Endometrial microvascular endothelial cells (primary cell): ENCODE results near the gene ANK2. TPM values are rescaled to one million over a fixed set of nuclear protein-coding genes. Genes with fewer than 3 reads are reported as not detected.

ENCODE experiments used
- in situ Hi-C: cut with HindIII; loops from 2 replicates; pipeline ENCODE4 v1.10.0; 2017; ENCODE audit warnings: low sequenced_read_pairs, low pct_unique_long_range_greater_than_20kb; ENCODE audit errors: inconsistent ontology term
- total RNA-seq: library from RNA; depleted of rRNA; stranded (reverse); fragments of >200 nt; gene quantifications from one replicate; pipeline ENCODE4 v1.2.3, GENCODE V29; 2015; ENCODE audit errors: inconsistent ontology term

ANK2 gene
- total RNA-seq, 1 donor from 2014 or later, result 0.09 TPM

DNA sequence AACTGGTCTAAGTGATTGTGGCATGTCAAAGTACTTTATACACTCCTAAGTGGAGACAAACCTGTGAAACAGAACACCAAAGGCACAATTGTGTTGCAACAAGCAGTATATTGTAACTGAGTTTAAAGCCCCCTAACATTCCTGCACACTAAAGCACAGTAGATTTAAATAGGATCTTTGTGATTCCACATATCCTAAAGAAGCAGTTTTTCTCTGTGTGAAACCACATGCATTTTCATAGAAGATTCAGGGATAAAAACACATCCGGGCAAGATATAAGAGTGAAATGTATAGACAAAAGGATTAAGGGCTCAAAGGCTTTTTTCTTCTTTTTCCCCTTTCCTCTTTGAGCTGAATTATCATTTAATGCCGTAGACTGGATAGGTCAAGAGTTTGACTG is 82.2 kb downstream of the ANK2 start:
- in situ Hi-C loops, result no loop called here

DNA sequence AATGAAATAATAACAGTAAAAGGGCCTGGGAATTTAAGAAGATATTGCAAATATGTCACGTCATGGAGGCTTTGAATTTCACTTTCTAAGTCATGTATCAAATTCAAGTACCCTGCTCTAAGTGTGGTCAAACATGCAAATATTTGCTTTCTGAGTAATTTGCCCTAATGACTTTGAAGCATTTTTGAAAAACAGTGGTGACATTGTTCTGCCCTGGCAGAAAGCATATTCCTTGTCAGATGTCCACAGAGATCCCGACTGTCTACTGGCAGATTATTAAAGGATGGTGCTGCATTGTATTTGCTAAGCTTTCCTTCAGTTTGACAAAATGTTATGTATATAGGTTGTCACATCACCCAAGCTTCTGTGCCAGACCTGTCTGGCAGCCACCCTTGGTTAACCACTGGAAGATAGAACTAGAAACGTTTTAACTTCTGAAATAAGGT is 92.5 kb downstream of the ANK2 start:
- in situ Hi-C loops, result no loop called here

DNA sequence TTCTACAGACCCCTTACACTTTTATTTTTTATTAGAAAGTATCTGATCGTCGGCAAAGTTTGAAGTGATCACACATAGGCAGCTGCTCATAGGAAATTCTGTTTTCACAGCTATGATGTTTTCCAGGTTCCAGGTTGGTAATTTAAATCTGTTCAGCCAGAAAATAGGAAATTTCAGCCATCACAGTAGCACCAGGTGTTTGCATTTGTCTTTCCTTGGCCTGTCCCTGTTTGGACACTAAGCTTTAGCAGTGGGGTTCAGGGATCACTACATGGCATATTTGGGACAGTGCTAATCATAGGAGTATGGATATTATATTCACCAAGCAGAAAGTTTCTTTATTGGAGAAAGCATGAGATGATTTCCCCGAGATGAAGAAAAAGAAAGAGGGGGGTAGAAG is 92.9 kb downstream of the ANK2 start:
- in situ Hi-C loops, result no loop called here

GRCh38 chr4:113144091-113144490 is 94.6 kb downstream of the ANK2 start:
- in situ Hi-C loops, result no loop called here

- in situ Hi-C loops, result no loop called here
These were observed 95.7 kb downstream of the ANK2 start for GRCh38 chr4:113145147-113145518.

DNA sequence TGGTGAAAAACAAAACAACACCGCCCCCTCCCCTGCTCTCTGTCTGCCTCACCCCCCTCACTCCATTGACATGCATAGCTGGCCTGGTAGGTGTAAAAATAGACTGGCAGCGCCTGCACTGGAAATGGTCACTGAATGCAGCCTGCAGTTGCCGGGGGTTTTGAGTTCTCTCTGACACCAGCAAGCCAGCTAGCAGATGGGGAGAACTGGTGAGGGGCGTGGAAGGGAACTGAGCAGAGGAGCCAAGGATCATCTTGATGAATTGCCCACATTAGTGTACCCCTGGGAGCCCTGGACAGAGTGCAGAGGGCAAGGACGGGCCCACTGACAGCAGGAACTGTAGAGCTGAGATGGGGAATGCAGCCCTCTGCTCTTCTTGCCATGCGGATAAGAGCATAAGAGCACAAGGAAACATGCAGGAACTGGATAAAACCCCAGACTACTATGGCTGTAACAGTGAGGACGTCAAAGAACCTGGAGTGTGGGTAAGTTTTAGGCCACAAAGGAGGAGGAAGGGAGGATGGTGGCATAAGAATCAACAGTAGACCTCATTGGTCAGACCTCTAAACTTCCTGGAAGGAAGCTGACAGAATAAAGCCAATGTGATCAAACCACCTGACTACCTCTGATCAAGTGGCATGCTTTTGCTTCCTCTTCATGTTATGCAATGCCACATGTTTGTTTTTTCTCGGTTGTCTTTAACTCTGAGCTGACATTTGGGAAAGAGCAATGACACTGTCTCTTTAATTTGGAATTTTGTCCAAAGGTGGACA is 96.3 kb downstream of the ANK2 start:
- in situ Hi-C loops, result no loop called here

DNA sequence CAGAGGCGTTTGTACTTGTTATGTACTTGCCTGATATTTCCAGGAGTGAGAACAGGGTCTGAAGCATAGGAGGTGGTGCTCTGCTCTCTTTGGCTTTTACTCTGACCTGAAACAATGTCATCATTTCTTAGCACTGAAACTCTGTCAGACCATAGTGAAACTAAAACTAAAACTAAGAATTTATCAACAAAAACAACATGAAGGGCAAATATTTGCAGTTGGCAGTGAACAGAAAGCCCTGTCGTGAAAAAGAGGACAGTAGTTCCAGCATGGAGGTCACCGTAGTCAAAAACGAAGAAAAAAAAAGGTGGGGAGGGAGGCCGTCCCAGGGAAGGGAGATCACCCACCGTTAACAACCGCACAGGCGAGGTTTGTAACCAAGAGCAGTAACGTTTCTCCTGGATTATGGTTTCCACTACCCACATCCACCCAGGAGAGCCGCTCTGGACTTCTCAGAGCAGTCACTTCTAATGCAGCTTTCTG is 97.5 kb downstream of the ANK2 start:
- in situ Hi-C loops, result no loop called here

GRCh38 chr4:113147498-113148111 is 98.2 kb downstream of the ANK2 start:
- in situ Hi-C loops, result no loop called here

DNA sequence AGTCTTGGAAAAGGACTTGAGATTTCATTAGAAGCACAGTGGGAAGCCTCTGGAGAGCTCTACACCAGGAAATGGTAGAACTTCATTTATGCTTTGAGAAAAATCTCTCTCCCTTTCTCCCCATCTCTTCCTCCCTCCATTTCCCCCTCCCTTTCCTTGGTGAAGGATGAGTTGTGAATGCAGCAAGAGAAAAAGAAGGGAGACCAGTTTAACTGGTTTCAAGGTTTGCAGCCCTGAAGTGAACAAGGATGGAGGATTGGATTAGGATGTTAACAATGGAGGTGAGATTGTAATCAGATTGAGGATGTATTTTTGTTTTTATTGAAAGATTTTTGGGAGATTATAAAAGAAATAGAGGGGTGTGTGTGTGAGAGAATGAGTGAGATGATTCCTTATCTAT is 99.5 kb downstream of the ANK2 start:
- in situ Hi-C loops, result no loop called here

DNA sequence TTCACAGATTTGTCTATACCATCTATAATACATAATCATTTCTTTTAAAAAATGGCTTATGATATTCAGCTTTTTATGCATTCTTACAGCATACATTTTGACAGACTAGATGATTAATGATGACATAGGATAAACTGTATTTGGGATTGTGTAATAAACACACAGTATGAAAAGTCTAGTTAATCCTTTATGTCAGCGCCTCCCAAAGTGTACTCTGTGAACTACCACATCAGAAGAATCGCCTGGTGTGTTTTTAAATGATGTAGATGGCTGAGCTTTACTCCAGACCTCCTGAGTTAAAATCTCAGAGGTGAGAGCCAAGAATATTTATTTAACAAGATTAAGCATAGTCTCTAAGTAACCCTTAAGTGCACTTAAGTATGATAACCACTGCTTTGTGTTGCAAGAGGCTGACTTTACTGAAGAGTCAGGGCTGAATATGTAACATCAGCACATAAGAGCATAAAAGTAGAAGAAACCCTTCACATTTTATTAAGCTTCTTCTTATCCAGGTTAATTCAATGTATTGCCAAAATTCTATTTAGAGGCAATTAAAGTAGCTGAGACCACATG is 104.2 kb downstream of the ANK2 start:
- in situ Hi-C loops, result no loop called here

DNA sequence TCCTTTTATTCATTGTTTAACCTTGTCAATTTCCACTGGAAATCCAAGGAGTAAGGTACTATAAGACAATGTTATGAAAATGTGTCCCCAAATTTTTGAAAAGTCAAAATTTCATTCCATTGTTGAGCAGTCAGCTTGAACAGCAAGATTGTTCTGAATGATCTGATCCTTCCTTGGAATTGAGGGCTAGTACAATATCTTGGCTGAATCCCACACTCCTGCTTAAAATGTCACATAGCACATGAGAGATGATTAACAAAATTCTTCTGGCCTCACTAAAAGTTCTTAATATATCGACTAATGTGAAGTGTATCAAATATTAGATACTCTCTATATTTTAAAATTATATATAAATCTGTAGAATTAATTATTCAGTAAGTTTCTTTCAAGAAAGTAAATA is 104.8 kb downstream of the ANK2 start:
- in situ Hi-C loops, result no loop called here

- in situ Hi-C loops, result no loop called here
These were observed 107.8 kb downstream of the ANK2 start for GRCh38 chr4:113157086-113157857.

DNA sequence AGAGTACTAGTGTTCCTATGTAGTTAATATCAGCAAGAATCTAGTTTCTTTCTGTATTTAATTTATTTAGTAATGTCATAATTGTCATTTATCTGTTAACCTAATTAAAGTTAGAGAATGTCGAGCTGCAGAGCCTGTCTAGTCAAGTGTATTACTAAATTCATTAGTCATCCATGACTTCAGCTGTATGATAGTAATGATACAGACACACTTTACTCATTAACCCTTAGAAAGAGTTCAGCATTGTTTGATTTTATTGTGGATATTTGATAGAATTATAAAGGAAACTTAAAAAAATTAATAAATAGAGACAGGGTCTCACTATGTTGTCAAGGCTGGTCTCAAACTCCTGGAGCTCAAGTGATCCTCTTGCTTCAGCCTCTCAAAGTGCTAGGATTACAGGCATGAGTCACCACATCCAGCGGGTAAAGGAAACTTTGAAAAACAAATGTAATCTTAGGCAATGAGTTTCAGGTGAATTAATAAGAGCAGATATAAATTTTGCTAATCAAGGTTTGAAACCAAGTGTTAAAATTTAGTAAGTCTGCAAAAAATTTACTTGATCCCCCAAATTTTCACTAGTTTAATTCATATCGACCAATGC is 110.6 kb downstream of the ANK2 start:
- in situ Hi-C loops, result no loop called here

DNA sequence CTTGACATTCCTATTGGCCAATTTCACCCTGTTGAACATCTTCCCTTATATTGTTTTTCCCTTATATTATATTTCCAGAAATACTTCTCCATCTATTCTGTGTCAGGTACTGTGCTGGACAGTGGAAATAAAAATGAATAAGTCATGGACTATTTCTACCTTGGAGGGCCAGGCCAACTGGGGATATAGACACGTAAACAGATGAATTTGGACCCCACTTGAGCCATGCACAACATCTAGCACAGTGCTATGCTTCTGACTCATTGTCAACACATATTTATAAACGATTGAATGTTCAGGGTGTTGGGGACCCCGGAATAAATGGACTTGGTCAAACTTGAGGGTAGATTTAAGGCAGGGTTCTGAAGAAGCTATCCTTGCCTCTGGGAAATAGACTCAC is 111.1 kb downstream of the ANK2 start:
- in situ Hi-C loops, result no loop called here

- in situ Hi-C loops, result no loop called here
These were observed 112.6 kb downstream of the ANK2 start for GRCh38 chr4:113162089-113162488.

- in situ Hi-C loops, result no loop called here
These were observed 119.9 kb downstream of the ANK2 start for GRCh38 chr4:113169368-113169767.

- in situ Hi-C loops, result no loop called here
These were observed 120.8 kb downstream of the ANK2 start for GRCh38 chr4:113170115-113170804.

GRCh38 chr4:113170805-113171468 is 121.5 kb downstream of the ANK2 start:
- in situ Hi-C loops, result no loop called here
